Measurements from ENCODE around the gene CHMP4A. TPM values are rescaled to one million over a fixed set of nuclear protein-coding genes. Genes with fewer than 3 reads are reported as not detected.

Gene CHMP4A
- polyA plus RNA-seq, 1 donor (not counting 4 experiments of a cell fraction or from before 2014, with no cell fraction given), result 54.5 TPM

GRCh38 chr14:24179961-24180796 is 33.1 kb downstream of the CHMP4A start:
- no peak for FAIRE-seq
- peaks cover 47 to 57% of the 10 kb centered on the region in 2 experiments for H3K36me3 ChIP-seq (ENCODE audit: control insufficient read depth in 2 of 2, extremely low read depth in 1 of 2, insufficient read depth in 2 of 2, low read length in 2 of 2)
- no peak overlapping the region for H3K27ac ChIP-seq (ENCODE audit: control insufficient read depth, insufficient read depth, low read length)

GRCh38 chr14:24179294-24179960 is 33.9 kb downstream of the CHMP4A start:
- DNase-seq (ENCODE audit: low read depth, low spot score), result no peak
- Histone ChIP-seq H3K4me2 (ENCODE audit: control insufficient read depth, extremely low read depth, insufficient read depth, low read depth, low read length) (no peak overlapping the region), H3K9me3 (ENCODE audit: control insufficient read depth, low read depth, low read length) (no peaks in the 10 kb centered on the region), H4K20me1 (ENCODE audit: control insufficient read depth, extremely low read depth, insufficient read depth, low read length) (peaks cover 8% of the 10 kb centered on the region), H3K4me1 (ENCODE audit: control insufficient read depth, extremely low read depth, insufficient read depth, low read length) (no peaks in the 10 kb centered on the region), H3K9ac (ENCODE audit: control insufficient read depth, extremely low read depth, insufficient read depth, low read length) (no peak overlapping the region), H2AFZ (ENCODE audit: control insufficient read depth, low read length) (no peak overlapping the region), H3K9me1 (ENCODE audit: control insufficient read depth, extremely low read depth, insufficient read depth, low read length) (no peaks in the 10 kb centered on the region), H3K79me2 (ENCODE audit: control insufficient read depth, insufficient read depth, low read length) (no peaks in the 10 kb centered on the region), H3K27me3 (ENCODE audit: control insufficient read depth, extremely low read depth, insufficient read depth, low read length) (no peaks in the 10 kb centered on the region), H3K36me3 (ENCODE audit: control insufficient read depth in 2 of 2, extremely low read depth in 1 of 2, insufficient read depth in 2 of 2, low read length in 2 of 2) (peaks cover 40 to 53% of the 10 kb centered on the region in 2 experiments), H3K4me3 (ENCODE audit: control insufficient read depth in 2 of 3, extremely low read depth in 1 of 3, insufficient read depth in 2 of 3, low read depth in 1 of 3, low read length in 3 of 3) (no peak overlapping the region), H3K27ac (ENCODE audit: control insufficient read depth, insufficient read depth, low read length) (no peak overlapping the region)
- FAIRE-seq, result no peak
- dilution Hi-C loops (cut with MboI; ENCODE audit: extremely low pct_ligation_motif_present, low sequenced_read_pairs), result no loop called here
- TF ChIP-seq CTCF (optimal IDR thresholded peaks at IDR 0.05 in 1 of 3, IDR thresholded peaks at IDR 0.05 in 1 of 3, conservative IDR thresholded peaks at IDR 0.05 in 1 of 3; ENCODE audit: extremely low read depth in 1 of 3, insufficient read depth in 2 of 3, low read length in 3 of 3) (no peak), EZH2 (IDR thresholded peaks at IDR 0.05; ENCODE audit: low read length) (no peak)

More at GRCh38 chr14:24179961-24180796, 33.1 kb downstream of the CHMP4A start:
- no peaks in the 10 kb centered on the region for H3K27me3 ChIP-seq (ENCODE audit: control insufficient read depth, extremely low read depth, insufficient read depth, low read length)
- H3K79me2 ChIP-seq (ENCODE audit: control insufficient read depth, insufficient read depth, low read length), result no peaks in the 10 kb centered on the region
- no peak for TF ChIP-seq CTCF (optimal IDR thresholded peaks at IDR 0.05 in 1 of 3, IDR thresholded peaks at IDR 0.05 in 1 of 3, conservative IDR thresholded peaks at IDR 0.05 in 1 of 3; ENCODE audit: extremely low read depth in 1 of 3, insufficient read depth in 2 of 3, low read length in 3 of 3)
- no peak overlapping the region for H3K9ac ChIP-seq (ENCODE audit: control insufficient read depth, extremely low read depth, insufficient read depth, low read length)
- peaks cover 8% of the 10 kb centered on the region for H4K20me1 ChIP-seq (ENCODE audit: control insufficient read depth, extremely low read depth, insufficient read depth, low read length)
- H2AFZ ChIP-seq (ENCODE audit: control insufficient read depth, low read length), result no peak overlapping the region
- dilution Hi-C loops (cut with MboI; ENCODE audit: extremely low pct_ligation_motif_present, low sequenced_read_pairs), result no loop called here
- no peak for DNase-seq (ENCODE audit: low read depth, low spot score)
- no peaks in the 10 kb centered on the region for H3K4me1 ChIP-seq (ENCODE audit: control insufficient read depth, extremely low read depth, insufficient read depth, low read length)
- H3K9me3 ChIP-seq (ENCODE audit: control insufficient read depth, low read depth, low read length), result no peaks in the 10 kb centered on the region
- H3K9me1 ChIP-seq (ENCODE audit: control insufficient read depth, extremely low read depth, insufficient read depth, low read length), result no peaks in the 10 kb centered on the region
- no peak overlapping the region for H3K4me3 ChIP-seq (ENCODE audit: control insufficient read depth in 2 of 3, extremely low read depth in 1 of 3, insufficient read depth in 2 of 3, low read depth in 1 of 3, low read length in 3 of 3)
- H3K4me2 ChIP-seq (ENCODE audit: control insufficient read depth, extremely low read depth, insufficient read depth, low read depth, low read length), result no peak overlapping the region

Data from keratinocyte (primary cell).